A549 (cell line): ENCODE measurements around the gene ARID5A. TPM values are rescaled to one million over a fixed set of nuclear protein-coding genes. Genes with fewer than 3 reads are reported as not detected.

Experiments
- ATAC-seq, 2 experiments: fragments of 200-7000 bp in 1 of 2; fragments of >200 bp in 1 of 2; cut with Nextera tagmentation in 1 of 2; cut with Tn5 transposase in 1 of 2; 3 replicates each; pipeline versions ENCODE4 v1.8.0 to v1.9.1; 2018 to 2020; ENCODE audit warnings: mild to moderate bottlenecking in 1 of 2, moderate library complexity in 1 of 2
- CTCF ChIA-PET: fragments of 300-600 bp; sonication (Branson Sonifier 250); formaldehyde crosslinking; extraction: SDS; loops from one replicate; lab custom pipeline; 2021; ENCODE audit warnings: antibody characterized with exemption, inconsistent platforms; lab: Yijun Ruan, JAX
- POLR2A ChIA-PET: fragments of 350-600 bp; formaldehyde crosslinking; extraction: SDS; loops from one replicate; lab custom pipeline; 2021; ENCODE audit warnings: antibody characterized with exemption, inconsistent platforms; lab: Yijun Ruan, JAX
- DNase-seq, 2 experiments: peaks; one replicate each; pipeline versions ENCODE4 v3.0.0 to v3.0.0-alpha.2; 2011 to 2016; ENCODE audit warnings: low read depth in 1 of 2, low spot score in 1 of 2
- FAIRE-seq: peaks from 2 replicates; lab custom pipeline; 2011; peaks lifted over from hg19 to GRCh38; lab: Jason Lieb, UNC
- H3K27ac ChIP-seq, 2 experiments: fragments of >200 bp; sonication (Bioruptor Twin); formaldehyde crosslinking; 3 replicates each; pipeline ENCODE4 v1.5.1; 2016 to 2017
- H3K4me1 ChIP-seq: fragments of >200 bp; sonication (Bioruptor Twin); formaldehyde crosslinking; 3 replicates; pipeline ENCODE4 v1.6.1; 2016
- H3K4me2 ChIP-seq: fragments of >200 bp; sonication (Bioruptor Twin); formaldehyde crosslinking; 3 replicates; pipeline ENCODE4 v1.6.1; 2016
- H3K4me3 ChIP-seq: fragments of >200 bp; sonication (Bioruptor Twin); formaldehyde crosslinking; 3 replicates; pipeline ENCODE4 v1.5.1; 2016
- H3K9me3 ChIP-seq: fragments of >200 bp; sonication (Bioruptor Twin); formaldehyde crosslinking; 3 replicates; pipeline ENCODE4 v1.6.1; 2016
- BCL3 ChIP-seq: fragments of >200 bp; sonication (Bioruptor Twin); formaldehyde crosslinking; IDR thresholded peaks from 3 replicates; pipeline ENCODE4 v1.6.1; 2016
- CEBPB ChIP-seq, 2 experiments: fragments of >200 bp in 1 of 2; sonication (Bioruptor Twin) in 1 of 2; formaldehyde crosslinking in 1 of 2; IDR thresholded peaks; 2 replicates each; pipeline ENCODE4 v1.6.1; 2012 to 2016
- CHD4 ChIP-seq: fragments of 200-600 bp; sonication (generic); IDR thresholded peaks from 2 replicates; pipeline ENCODE4 v1.6.1; 2016; ENCODE audit warnings: antibody characterized with exemption, mild to moderate bottlenecking, borderline replicate concordance
- CTCF ChIP-seq: fragments of >200 bp; sonication (Bioruptor Twin); formaldehyde crosslinking; IDR thresholded peaks from 3 replicates; pipeline ENCODE4 v1.5.1; 2016
- EHMT2 ChIP-seq: fragments of 200-600 bp; sonication (generic); IDR thresholded peaks from 2 replicates; pipeline ENCODE4 v1.6.1; 2016; ENCODE audit warnings: antibody characterized with exemption, low read depth, mild to moderate bottlenecking, moderate library complexity
- FOSB ChIP-seq: fragments of 250-450 bp; sonication (Bioruptor Pico); IDR thresholded peaks from 2 replicates; pipeline ENCODE4 v1.5.0; 2020; ENCODE audit warnings: mild to moderate bottlenecking, moderate library complexity
- GATA3 ChIP-seq: IDR thresholded peaks from 2 replicates; pipeline ENCODE4 v1.6.1; 2012; ENCODE audit warnings: borderline replicate concordance
- HDAC2 ChIP-seq: fragments of 200-600 bp; sonication (generic); IDR thresholded peaks from 2 replicates; pipeline ENCODE4 v1.6.1; 2016
- HOXB5 ChIP-seq: fragments of 250-450 bp; sonication (Bioruptor Pico); IDR thresholded peaks from 2 replicates; pipeline ENCODE4 v1.5.0; 2020; ENCODE audit warnings: mild to moderate bottlenecking, moderate library complexity
- JUN ChIP-seq, 2 experiments: fragments of >200 bp; sonication (Bioruptor Twin); formaldehyde crosslinking; IDR thresholded peaks; 2 replicates in 1 of 2; 3 replicates in 1 of 2; pipeline ENCODE4 v1.6.1; 2016 to 2017
- KDM1A ChIP-seq: fragments of 200-600 bp; sonication (generic); IDR thresholded peaks from 2 replicates; pipeline ENCODE4 v1.6.1; 2016; ENCODE audit warnings: low read depth, mild to moderate bottlenecking
- KDM5A ChIP-seq: fragments of 200-600 bp; sonication (generic); IDR thresholded peaks from 2 replicates; pipeline ENCODE4 v1.6.1; 2016; ENCODE audit warnings: antibody characterized with exemption, mild to moderate bottlenecking
- MYC ChIP-seq: IDR thresholded peaks from 2 replicates; pipeline ENCODE4 v1.6.1; 2012; ENCODE audit warnings: mild to moderate bottlenecking, inconsistent platforms, low read length, improper control_type of control experiment, borderline replicate concordance
- NR3C1 ChIP-seq: fragments of >200 bp; sonication (Bioruptor Twin); formaldehyde crosslinking; IDR thresholded peaks from 3 replicates; pipeline ENCODE4 v1.6.1; 2017
- PHF8 ChIP-seq: fragments of 200-600 bp; sonication (generic); IDR thresholded peaks from 2 replicates; pipeline ENCODE4 v1.6.1; 2016; ENCODE audit warnings: low read depth, mild to moderate bottlenecking, antibody characterized with exemption, moderate library complexity, borderline replicate concordance
- POLR2A ChIP-seq: IDR thresholded peaks from 2 replicates; pipeline ENCODE4 v1.6.1; 2012; ENCODE audit warnings: mild to moderate bottlenecking, low read length
- RAD21 ChIP-seq, 2 experiments: fragments of >200 bp in 1 of 2; sonication (Bioruptor Twin) in 1 of 2; formaldehyde crosslinking in 1 of 2; IDR thresholded peaks in 1 of 2; conservative IDR thresholded peaks in 1 of 2; 2 replicates in 1 of 2; 3 replicates in 1 of 2; pipeline ENCODE4 v1.6.1; 2012 to 2018; ENCODE audit warnings: inconsistent platforms in 1 of 2
- REST ChIP-seq: fragments of 200-600 bp; sonication (generic); IDR thresholded peaks from 2 replicates; pipeline ENCODE4 v1.6.1; 2016; ENCODE audit warnings: antibody characterized with exemption, mild to moderate bottlenecking, moderate library complexity
- RFX5 ChIP-seq: fragments of 450-650 bp; IDR thresholded peaks from 2 replicates; pipeline ENCODE4 v1.7.1; 2014; ENCODE audit warnings: antibody characterized with exemption, mild to moderate bottlenecking, moderate library complexity
- RNF2 ChIP-seq: fragments of 200-600 bp; sonication (generic); IDR thresholded peaks from 2 replicates; pipeline ENCODE4 v1.6.1; 2016; ENCODE audit warnings: low read depth, mild to moderate bottlenecking, antibody characterized with exemption, moderate library complexity, borderline replicate concordance
- SREBF2 ChIP-seq: fragments of 450-650 bp; IDR thresholded peaks from 2 replicates; pipeline ENCODE4 v1.6.1; 2014; ENCODE audit warnings: mild to moderate bottlenecking, moderate library complexity
- TFCP2L1 ChIP-seq: fragments of 250-450 bp; sonication (Bioruptor Pico); IDR thresholded peaks from 2 replicates; pipeline ENCODE4 v1.5.0; 2021; ENCODE audit warnings: mild to moderate bottlenecking
- TP53 ChIP-seq: fragments of 250-450 bp; sonication (Bioruptor Pico); IDR thresholded peaks from 2 replicates; pipeline ENCODE4 v1.5.0; 2021; ENCODE audit warnings: mild to moderate bottlenecking, moderate library complexity
- USF2 ChIP-seq: fragments of 450-650 bp; IDR thresholded peaks from 2 replicates; pipeline ENCODE4 v1.6.1; 2014; ENCODE audit warnings: antibody characterized with exemption
- ZNF302 ChIP-seq: fragments of 250-450 bp; sonication (Bioruptor Pico); IDR thresholded peaks from 2 replicates; pipeline ENCODE4 v1.9.0; 2021; ENCODE audit warnings: inconsistent platforms, mild to moderate bottlenecking, moderate library complexity
- ZSCAN20 ChIP-seq: fragments of 250-450 bp; sonication (Bioruptor Pico); IDR thresholded peaks from 2 replicates; pipeline ENCODE4 v1.8.0; 2022; ENCODE audit warnings: mild to moderate bottlenecking, moderate library complexity
- WGBS: methylation state at CpG from one replicate; pipeline ENCODE4 v1.1.6; 2017; ENCODE audit errors: missing lambda C conversion rate; 5-methylcytosine and 5-hydroxymethylcytosine counted together
- polyA plus RNA-seq, 4 experiments: library from polyadenylated mRNA; depleted of rRNA in 3 of 4; stranded (reverse); fragments of >200 nt; fragmentation: RNase III in 1 of 4; extraction: RNeasy Plus Mini Kit Qiagen cat#74134 plus additional on column Dnase treatment in 1 of 4; gene quantifications; 2 replicates in 3 of 4; 3 replicates in 1 of 4; pipeline ENCODE4 v1.2.3, GENCODE V29; 2011 to 2017
- TF ChIP-seq, protein P1 (sequence below): fragments of >200 bp; sonication (Bioruptor Twin); formaldehyde crosslinking; IDR thresholded peaks from 2 replicates; pipeline ENCODE4 v1.6.1; 2016

ARID5A gene
- polyA plus RNA-seq, 2 of the 4 experiments (the other 2 are of a cell fraction), result 1.2 to 4.4 TPM

DNA sequence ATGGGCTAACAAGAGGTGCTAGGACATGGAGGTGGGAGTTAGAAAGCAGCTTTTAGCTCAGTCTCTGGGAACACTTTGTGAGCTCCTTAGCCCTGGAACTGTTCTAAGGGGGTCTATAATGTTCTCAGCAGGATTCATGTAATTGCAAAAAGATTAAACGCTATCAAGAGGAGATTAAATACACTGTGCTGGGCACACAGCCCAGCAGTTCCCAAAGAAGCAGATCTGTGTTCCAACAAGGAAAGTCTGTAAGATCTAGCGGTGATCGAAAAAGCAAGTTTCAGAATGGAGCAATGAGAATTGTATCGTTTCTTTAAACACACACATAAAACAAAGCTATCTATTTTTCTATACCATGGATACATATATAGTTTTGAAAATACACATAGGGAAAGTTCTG lies 2.4 kb upstream of the ARID5A start:
- H3K4me2 ChIP-seq, result no peak overlapping the region
- ATAC-seq (no peak), FAIRE-seq (no peak), DNase-seq (no peak)
- peaks cover 33% of the 10 kb centered on the region for H3K4me1 ChIP-seq
- WGBS, result 89% methylated on average over 4 of the region's 4 CpGs
- no peak overlapping the region for H3K4me3 ChIP-seq
- POLR2A ChIA-PET, result no interaction called here
- CTCF ChIA-PET, result interaction anchor here (1.1 to 6.0 kb wide), 5 partner anchors 7 to 127 kb away, joined by 3 to 34 read pairs (median 4); no protein-coding TSS in a partner anchor
- TF ChIP-seq BCL3, result no peak
- no peak for TF ChIP-seq POLR2A
- TF ChIP-seq EHMT2, result no peak
- TF ChIP-seq CEBPB (IDR thresholded peaks at IDR 0.05), result no peak
- no peak for TF ChIP-seq RFX5
- TF ChIP-seq CTCF, result no peak
- TF ChIP-seq KDM1A, result no peak
- TF ChIP-seq GATA3, result no peak
- no peak for TF ChIP-seq CHD4
- TF ChIP-seq TFCP2L1 (CRISPR knock-in tag), result no peak
- no peak for TF ChIP-seq TP53 (CRISPR knock-in tag)
- TF ChIP-seq ZNF302 (CRISPR knock-in tag), result no peak
- TF ChIP-seq RAD21 (conservative IDR thresholded peaks at IDR 0.05 in 1 of 2, IDR thresholded peaks at IDR 0.05 in 1 of 2), result no peak
- TF ChIP-seq HOXB5, result no peak
- TF ChIP-seq JUN (IDR thresholded peaks at IDR 0.05), result no peak
- TF ChIP-seq RNF2, result no peak
- no peak for TF ChIP-seq KDM5A
- H3K27ac ChIP-seq, result no peak overlapping the region
- H3K9me3 ChIP-seq, result no peaks in the 10 kb centered on the region

DNA sequence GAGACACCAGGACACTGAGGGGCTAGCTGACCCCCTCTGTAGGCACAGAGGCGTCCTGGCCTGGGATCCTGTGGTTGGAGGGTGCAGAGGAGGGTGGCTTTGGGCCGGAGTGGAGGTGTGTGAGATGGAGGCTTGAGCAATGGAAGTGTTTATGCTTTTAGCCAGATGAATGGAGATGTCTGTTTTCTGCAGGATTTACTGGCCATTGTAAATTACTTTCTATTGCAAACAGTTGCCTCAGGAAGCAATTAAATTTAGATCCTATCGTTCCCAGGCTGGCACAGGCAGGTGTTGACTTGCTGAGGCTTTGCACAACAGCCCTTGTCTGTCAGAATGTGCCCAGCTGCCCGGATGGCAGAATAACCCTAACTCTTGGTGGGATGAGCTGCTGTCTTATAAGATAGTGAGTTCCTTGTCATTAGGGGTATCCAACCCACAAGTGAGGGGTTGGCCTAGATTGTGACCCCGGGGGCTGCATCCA lies 1.8 kb upstream of the ARID5A start:
- Histone ChIP-seq H3K4me2 (no peak overlapping the region), H3K4me3 (no peak overlapping the region)
- TF ChIP-seq REST (no peak), MYC (no peak), HDAC2 (no peak), TFCP2L1 (CRISPR knock-in tag) (no peak), CTCF (no peak), USF2 (no peak), JUN (IDR thresholded peaks at IDR 0.05) (no peak), NR3C1 (no peak), PHF8 (no peak), SREBF2 (no peak), FOSB (CRISPR knock-in tag) (no peak), ZSCAN20 (no peak)
- TF ChIP-seq, protein P1, sequence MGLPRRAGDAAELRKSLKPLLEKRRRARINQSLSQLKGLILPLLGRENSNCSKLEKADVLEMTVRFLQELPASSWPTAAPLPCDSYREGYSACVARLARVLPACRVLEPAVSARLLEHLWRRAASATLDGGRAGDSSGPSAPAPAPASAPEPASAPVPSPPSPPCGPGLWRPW, result no peak
- TF ChIP-seq, all 56 proteins: peak for 0
- no peak overlapping the region for H3K27ac ChIP-seq
- POLR2A ChIA-PET, result no interaction called here
- H3K9me3 ChIP-seq, result no peaks in the 10 kb centered on the region
- H3K4me1 ChIP-seq, result peaks cover 36% of the 10 kb centered on the region
- no peak for FAIRE-seq
- no peak for DNase-seq
- CTCF ChIA-PET, result interaction anchor here (1.1 to 6.0 kb wide), 4 partner anchors 9 to 128 kb away, joined by 4 to 34 read pairs (median 6); no protein-coding TSS in a partner anchor
- no peak for ATAC-seq
- 39% methylated on average over 5 of the region's 5 CpGs for WGBS
